GM12891 (cell line): Measurements from ENCODE around the gene MSI1.

Experiments
- POLR2A ChIP-seq: IDR thresholded peaks from 2 replicates; pipeline ENCODE4 v1.6.1; 2011; ENCODE audit warnings: low read depth, low read length, control low read depth
- TAF1 ChIP-seq: IDR thresholded peaks from 2 replicates; pipeline ENCODE4 v1.6.1; 2011; ENCODE audit warnings: low read depth, low read length, control low read depth

DNA sequence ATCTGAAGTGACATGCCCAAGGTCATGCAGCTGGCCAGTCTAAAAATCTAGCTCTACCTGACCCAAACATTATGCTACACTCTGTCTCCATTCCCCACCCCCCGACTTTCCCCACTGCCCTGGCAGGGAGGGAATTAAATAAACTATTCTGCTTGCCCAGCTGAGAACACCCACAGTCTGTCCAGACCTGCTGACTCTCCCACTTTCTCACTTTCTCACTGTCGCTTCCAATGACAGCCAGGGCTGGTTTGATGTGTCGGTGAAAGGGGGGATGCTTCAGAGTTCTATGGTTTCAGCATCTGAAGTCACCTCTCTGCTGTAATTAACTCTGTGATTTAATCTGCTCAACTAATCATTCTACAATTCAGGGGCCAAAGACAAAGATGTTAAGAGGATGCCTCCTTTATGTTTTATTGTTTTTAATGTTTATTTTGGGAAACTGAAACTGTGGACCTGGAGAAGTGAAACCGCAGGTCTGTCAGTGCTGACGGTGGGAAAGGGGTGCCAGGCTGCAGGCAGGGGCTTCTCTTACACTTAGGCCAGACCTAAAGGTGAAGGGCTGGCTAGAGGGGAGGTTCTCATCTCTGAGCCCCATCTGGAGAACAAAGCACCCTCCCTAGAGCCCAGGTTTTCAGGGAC lies 8.1 kb upstream of the MSI1 start:
- TF ChIP-seq POLR2A: no peak
- TF ChIP-seq TAF1: no peak
